HAP-1 (cell line): Measurements from ENCODE around the gene RAB25.
"Not testable (repeated sequence)": the region's sequence is repeated elsewhere in the genome, so short reads cannot be mapped to it uniquely, and the experiment has no call there.

Experiments
- DNase-seq, 2 experiments: peaks; one replicate each; pipeline ENCODE4 v3.0.0-alpha.2; 2016 to 2020; ENCODE audit warnings: low spot score in 2 of 2
- H3K27me3 ChIP-seq: fragments of 250-450 bp; sonication (Bioruptor Pico); 2 replicates; pipeline ENCODE4 v1.5.1; 2020; ENCODE audit warnings: low read depth, mild to moderate bottlenecking, moderate library complexity
- H3K36me3 ChIP-seq: fragments of 250-450 bp; sonication (Bioruptor Pico); replicated peaks from 2 replicates; pipeline ENCODE4 v1.5.1; 2020; ENCODE audit warnings: mild to moderate bottlenecking
- H3K4me1 ChIP-seq: fragments of 250-450 bp; sonication (Bioruptor Pico); 2 replicates; pipeline ENCODE4 v1.5.1; 2020; ENCODE audit warnings: mild to moderate bottlenecking
- H3K4me3 ChIP-seq: fragments of 250-450 bp; sonication (Bioruptor Pico); 2 replicates; pipeline ENCODE4 v1.5.1; 2020; ENCODE audit warnings: mild to moderate bottlenecking, moderate library complexity
- H3K9me3 ChIP-seq: fragments of 250-450 bp; sonication (Bioruptor Pico); 2 replicates; pipeline ENCODE4 v1.5.1; 2020; ENCODE audit warnings: mild to moderate bottlenecking, moderate library complexity
- in situ Hi-C: fragments of 300-500 bp; cut with MboI; formaldehyde crosslinking; loops from 3 replicates; pipeline ENCODE4 v1.14.3; 2020; ENCODE audit warnings: low sequenced_read_pairs, inconsistent platforms, mixed read lengths

The RAB25 gene

GRCh38 chr1:156065871-156066270, 4.9 kb downstream of the RAB25 start:
- no peak for DNase-seq
- no peaks in the 10 kb centered on the region for H3K4me1 ChIP-seq
- H3K9me3 ChIP-seq: no peaks in the 10 kb centered on the region
- H3K4me3 ChIP-seq: no peak overlapping the region
- no peaks in the 10 kb centered on the region for H3K36me3 ChIP-seq
- no peaks in the 10 kb centered on the region for H3K27me3 ChIP-seq
- in situ Hi-C loops: no loop called here

DNA sequence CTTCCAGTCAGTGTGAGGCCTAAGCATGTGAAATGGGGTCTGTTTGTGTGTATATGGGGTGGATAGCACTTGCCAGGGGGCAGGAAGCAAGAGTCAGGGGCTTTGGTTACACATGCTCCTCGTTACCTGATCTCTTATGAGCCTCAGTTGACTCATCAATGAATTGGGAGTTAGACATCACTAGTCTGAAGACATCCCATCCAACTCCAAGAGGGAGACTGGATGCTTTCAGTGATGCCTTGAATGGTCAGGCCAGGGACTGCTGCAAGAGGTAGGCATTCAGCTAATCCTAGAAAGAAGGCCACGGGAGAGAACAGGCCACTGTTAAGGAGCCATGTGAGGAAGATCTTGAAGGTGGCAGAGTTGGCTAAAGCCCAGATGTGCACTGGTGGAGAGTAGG, 6.3 kb downstream of the RAB25 start:
- H3K4me3 ChIP-seq: no peak overlapping the region
- H3K36me3 ChIP-seq: no peaks in the 10 kb centered on the region
- no peak for DNase-seq
- in situ Hi-C loops: no loop called here
- H3K9me3 ChIP-seq: no peaks in the 10 kb centered on the region
- no peaks in the 10 kb centered on the region for H3K27me3 ChIP-seq
- H3K4me1 ChIP-seq: no peaks in the 10 kb centered on the region

- Histone ChIP-seq H3K4me3 (no peak overlapping the region), H3K4me1 (peaks cover 9% of the 10 kb centered on the region), H3K36me3 (no peaks in the 10 kb centered on the region; the same call in 1 of the 2 replicates), H3K27me3 (no peaks in the 10 kb centered on the region), H3K9me3 (no peaks in the 10 kb centered on the region)
- in situ Hi-C loops: no loop called here
- DNase-seq: no peak
Observed at GRCh38 chr1:156069490-156070455, 8.8 kb downstream of the RAB25 start.

DNA sequence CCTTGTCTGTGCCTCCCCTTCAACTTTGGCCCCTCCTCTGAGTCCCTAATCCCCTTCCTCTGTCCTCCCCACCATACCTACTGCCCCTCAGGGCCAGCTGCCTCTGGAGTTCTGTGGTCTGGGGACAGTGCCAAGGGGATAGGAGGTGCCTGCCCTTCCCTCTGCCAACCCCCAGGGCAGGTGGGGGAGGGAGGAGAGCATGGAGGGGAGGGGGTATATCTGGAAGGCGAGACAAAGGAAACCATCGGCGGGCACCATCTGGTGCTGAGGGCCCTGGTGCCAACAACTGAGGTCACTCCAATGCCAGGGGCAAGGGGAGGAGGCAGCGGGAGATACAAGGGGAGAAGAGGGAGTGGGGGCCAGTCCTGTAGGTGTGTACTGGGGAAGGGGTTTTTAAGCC, 9.6 kb downstream of the RAB25 start:
- no peaks in the 10 kb centered on the region for H3K27me3 ChIP-seq
- no peak for DNase-seq
- H3K9me3 ChIP-seq: no peaks in the 10 kb centered on the region
- peaks cover 5% of the 10 kb centered on the region for H3K36me3 ChIP-seq
- H3K4me1 ChIP-seq: peaks cover 9% of the 10 kb centered on the region
- no peak overlapping the region for H3K4me3 ChIP-seq
- in situ Hi-C loops: no loop called here

GRCh38 chr1:156071332-156071816, 10.4 kb downstream of the RAB25 start:
- DNase-seq, H3K27me3 ChIP-seq, H3K9me3 ChIP-seq, H3K4me1 ChIP-seq, in situ Hi-C loops, H3K4me3 ChIP-seq: not testable (repeated sequence)
- peaks cover 13% of the 10 kb centered on the region for H3K36me3 ChIP-seq

GRCh38 chr1:156072251-156072650, 11.3 kb downstream of the RAB25 start:
- Histone ChIP-seq H3K9me3 (no peaks in the 10 kb centered on the region), H3K4me3 (no peak overlapping the region), H3K4me1 (peaks cover 9% of the 10 kb centered on the region), H3K36me3 (peaks cover 22% of the 10 kb centered on the region), H3K27me3 (no peaks in the 10 kb centered on the region)
- in situ Hi-C loops: no loop called here
- no peak for DNase-seq

- H3K27me3 ChIP-seq: no peaks in the 10 kb centered on the region
- no peaks in the 10 kb centered on the region for H3K9me3 ChIP-seq
- peaks cover 9% of the 10 kb centered on the region for H3K4me1 ChIP-seq
- H3K4me3 ChIP-seq: no peak overlapping the region
- no peak for DNase-seq
- in situ Hi-C loops: no loop called here
- peaks cover 28% of the 10 kb centered on the region for H3K36me3 ChIP-seq
Observed at GRCh38 chr1:156073110-156073687, 12.2 kb downstream of the RAB25 start.

GRCh38 chr1:156073740-156074139, 12.8 kb downstream of the RAB25 start:
- peak in 1 of 2 experiments; percentile 76 for DNase-seq
- Histone ChIP-seq H3K36me3 (peaks cover 28% of the 10 kb centered on the region), H3K4me1 (peaks cover 9% of the 10 kb centered on the region), H3K27me3 (no peaks in the 10 kb centered on the region), H3K9me3 (no peaks in the 10 kb centered on the region), H3K4me3 (no peak overlapping the region)
- in situ Hi-C loops: no loop called here

- Histone ChIP-seq H3K4me3 (no peak overlapping the region), H3K36me3 (peaks cover 31% of the 10 kb centered on the region)
- in situ Hi-C loops: no loop called here
Observed at GRCh38 chr1:156074661-156075060, 13.7 kb downstream of the RAB25 start.

GRCh38 chr1:156075162-156075561, 14.2 kb downstream of the RAB25 start:
- Histone ChIP-seq H3K4me3 (no peak overlapping the region), H3K27me3 (no peaks in the 10 kb centered on the region), H3K9me3 (no peaks in the 10 kb centered on the region), H3K4me1 (peaks cover 14% of the 10 kb centered on the region), H3K36me3 (peaks cover 34% of the 10 kb centered on the region)
- in situ Hi-C loops: no loop called here
- no peak for DNase-seq

More at GRCh38 chr1:156074661-156075060, 13.7 kb downstream of the RAB25 start:
- no peaks in the 10 kb centered on the region for H3K9me3 ChIP-seq
- H3K27me3 ChIP-seq: no peaks in the 10 kb centered on the region
- H3K4me1 ChIP-seq: peaks cover 9% of the 10 kb centered on the region
- DNase-seq: no peak

- in situ Hi-C loops: no loop called here
- Histone ChIP-seq H3K9me3 (no peaks in the 10 kb centered on the region), H3K4me3 (no peak overlapping the region), H3K36me3 (peaks cover 34% of the 10 kb centered on the region), H3K27me3 (no peaks in the 10 kb centered on the region), H3K4me1 (peaks cover 16% of the 10 kb centered on the region)
- DNase-seq: no peak
Observed at GRCh38 chr1:156075775-156076204, 14.8 kb downstream of the RAB25 start.

GRCh38 chr1:156076609-156077429, 15.9 kb downstream of the RAB25 start:
- H3K4me3 ChIP-seq: no peak overlapping the region

GRCh38 chr1:156077430-156077760, 16.4 kb downstream of the RAB25 start:
- Histone ChIP-seq H3K4me1 (peaks cover 16% of the 10 kb centered on the region), H3K9me3 (no peaks in the 10 kb centered on the region), H3K27me3 (no peaks in the 10 kb centered on the region), H3K4me3 (no peak overlapping the region), H3K36me3 (peaks cover 34% of the 10 kb centered on the region)
- no peak for DNase-seq
- in situ Hi-C loops: no loop called here

More at GRCh38 chr1:156076609-156077429, 15.9 kb downstream of the RAB25 start:
- H3K4me1 ChIP-seq: peaks cover 16% of the 10 kb centered on the region
- in situ Hi-C loops: no loop called here
- no peak for DNase-seq
- H3K9me3 ChIP-seq: no peaks in the 10 kb centered on the region
- no peaks in the 10 kb centered on the region for H3K27me3 ChIP-seq
- peaks cover 34% of the 10 kb centered on the region for H3K36me3 ChIP-seq
